Activated CD8-positive, alpha-beta memory T cell treated with anti-CD3 and anti-CD28 coated beads for 24 hours (primary cell): ENCODE results near the gene CFAP107.
"Not testable (repeated sequence)": the region's sequence is repeated elsewhere in the genome, so short reads cannot be mapped to it uniquely, and the experiment has no call there.

Source experiments
- DNase-seq: peaks from one replicate; pipeline ENCODE4 v3.0.0-alpha.2; 2020

Gene CFAP107

GRCh38 chr1:12783783-12784182 lies 37.8 kb downstream of the CFAP107 start:
- not testable (repeated sequence) for DNase-seq

GRCh38 chr1:12784729-12785128 lies 38.7 kb downstream of the CFAP107 start:
- not testable (repeated sequence) for DNase-seq

- DNase-seq = not testable (repeated sequence)
These were observed 45.1 kb downstream of the CFAP107 start, which contains the start of gene PRAMEF1 for GRCh38 chr1:12791097-12791496. Gene PRAMEF1 (plus strand): TSS chr1:12791397. CDS start chr1:12793228, 1,831 bp downstream.

DNA sequence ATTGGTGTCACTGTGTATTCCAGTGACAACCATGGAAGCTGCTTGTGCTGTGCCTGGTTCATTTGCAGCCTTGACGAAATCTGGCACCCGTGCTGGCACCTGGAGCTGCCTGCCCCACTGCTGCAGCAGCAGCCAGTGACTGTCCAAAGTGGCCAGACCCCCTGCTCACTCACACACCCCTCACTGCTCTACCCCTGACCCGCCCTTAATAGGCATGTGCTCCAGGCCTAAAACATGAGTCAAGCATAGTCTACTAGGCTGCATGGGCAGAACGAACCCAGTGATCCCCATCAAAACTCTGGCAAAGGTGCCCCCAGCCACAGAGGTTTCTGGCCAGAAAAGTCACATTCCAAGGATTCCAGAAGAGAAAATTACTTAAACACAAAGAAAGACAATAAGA lies 52.9 kb downstream of the CFAP107 start:
- no peak for DNase-seq

DNA sequence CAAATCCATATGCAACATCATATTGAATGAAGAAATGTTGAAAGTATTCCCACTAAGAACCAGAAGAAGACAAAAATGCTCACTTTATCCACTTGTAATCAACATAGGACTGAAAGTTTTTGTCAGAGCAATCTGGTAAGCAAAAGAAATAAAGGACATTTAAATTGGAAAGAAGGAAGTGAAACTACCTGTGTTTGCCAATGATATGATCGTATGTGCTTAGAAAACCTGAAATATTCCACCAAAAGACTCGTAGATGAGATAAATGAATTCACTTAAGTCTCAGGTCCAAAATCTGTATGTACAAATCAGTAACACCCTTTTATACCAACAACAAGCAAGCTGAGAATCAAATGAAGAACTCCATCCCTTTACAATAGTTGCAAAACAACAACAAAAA lies 53.7 kb downstream of the CFAP107 start:
- DNase-seq = no peak

DNA sequence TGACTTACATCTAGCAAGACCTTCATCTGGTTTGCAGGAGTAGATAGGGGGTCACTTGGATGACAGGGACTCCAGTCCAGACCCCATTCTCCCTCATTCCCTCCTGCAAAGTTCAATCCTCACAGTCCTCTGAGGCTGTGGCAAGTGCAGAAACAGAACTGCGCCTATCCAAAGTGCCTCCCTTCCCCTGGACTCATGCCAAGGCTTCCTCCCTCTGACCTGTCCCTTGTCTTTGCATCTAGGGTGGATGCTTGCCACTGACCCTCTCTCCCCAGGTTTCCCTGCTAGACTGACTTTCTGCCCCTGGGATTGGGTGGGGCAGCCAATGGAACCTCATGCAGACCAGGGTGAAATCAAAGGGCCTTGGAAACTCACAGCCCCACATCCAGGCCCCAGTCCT lies 63.9 kb downstream of the CFAP107 start:
- DNase-seq = no peak

- no peak for DNase-seq
These were observed 64.8 kb downstream of the CFAP107 start for GRCh38 chr1:12810691-12811408.

DNA sequence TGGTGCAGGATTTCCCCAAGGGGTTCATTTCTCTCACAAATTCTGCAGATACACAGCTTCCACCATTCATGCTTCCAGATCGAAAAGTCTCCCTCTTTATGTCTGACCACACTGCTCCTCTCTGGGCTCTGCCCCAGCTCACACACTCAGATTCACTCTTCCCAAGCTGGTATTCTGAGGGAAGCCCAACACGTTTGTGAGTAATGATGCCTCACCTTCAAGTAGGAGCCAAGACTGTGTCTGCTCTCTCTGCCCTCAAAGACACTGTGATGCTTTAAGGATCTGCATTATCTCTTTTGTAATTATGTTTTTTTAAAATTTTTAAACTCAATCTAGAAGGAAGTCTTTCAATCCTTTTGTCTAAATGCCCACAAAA lies 65.4 kb downstream of the CFAP107 start:
- DNase-seq = no peak
